ENCODE measurements around the gene CTTN.

GRCh38 chr11:70440206-70440605 is 41.9 kb downstream of the CTTN start:
- TF ChIP-seq, protein P1, sequence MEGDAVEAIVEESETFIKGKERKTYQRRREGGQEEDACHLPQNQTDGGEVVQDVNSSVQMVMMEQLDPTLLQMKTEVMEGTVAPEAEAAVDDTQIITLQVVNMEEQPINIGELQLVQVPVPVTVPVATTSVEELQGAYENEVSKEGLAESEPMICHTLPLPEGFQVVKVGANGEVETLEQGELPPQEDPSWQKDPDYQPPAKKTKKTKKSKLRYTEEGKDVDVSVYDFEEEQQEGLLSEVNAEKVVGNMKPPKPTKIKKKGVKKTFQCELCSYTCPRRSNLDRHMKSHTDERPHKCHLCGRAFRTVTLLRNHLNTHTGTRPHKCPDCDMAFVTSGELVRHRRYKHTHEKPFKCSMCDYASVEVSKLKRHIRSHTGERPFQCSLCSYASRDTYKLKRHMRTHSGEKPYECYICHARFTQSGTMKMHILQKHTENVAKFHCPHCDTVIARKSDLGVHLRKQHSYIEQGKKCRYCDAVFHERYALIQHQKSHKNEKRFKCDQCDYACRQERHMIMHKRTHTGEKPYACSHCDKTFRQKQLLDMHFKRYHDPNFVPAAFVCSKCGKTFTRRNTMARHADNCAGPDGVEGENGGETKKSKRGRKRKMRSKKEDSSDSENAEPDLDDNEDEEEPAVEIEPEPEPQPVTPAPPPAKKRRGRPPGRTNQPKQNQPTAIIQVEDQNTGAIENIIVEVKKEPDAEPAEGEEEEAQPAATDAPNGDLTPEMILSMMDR (IDR thresholded peaks at IDR 0.05): peak in 2 of 6 experiments; percentile 23 to 24
- TF ChIP-seq POLR2A (IDR thresholded peaks at IDR 0.05): no peak

Measured in Peyer's patch (tissue), 4 donors.